Measurements from ENCODE around the gene LMTK3.

Gene LMTK3

DNA sequence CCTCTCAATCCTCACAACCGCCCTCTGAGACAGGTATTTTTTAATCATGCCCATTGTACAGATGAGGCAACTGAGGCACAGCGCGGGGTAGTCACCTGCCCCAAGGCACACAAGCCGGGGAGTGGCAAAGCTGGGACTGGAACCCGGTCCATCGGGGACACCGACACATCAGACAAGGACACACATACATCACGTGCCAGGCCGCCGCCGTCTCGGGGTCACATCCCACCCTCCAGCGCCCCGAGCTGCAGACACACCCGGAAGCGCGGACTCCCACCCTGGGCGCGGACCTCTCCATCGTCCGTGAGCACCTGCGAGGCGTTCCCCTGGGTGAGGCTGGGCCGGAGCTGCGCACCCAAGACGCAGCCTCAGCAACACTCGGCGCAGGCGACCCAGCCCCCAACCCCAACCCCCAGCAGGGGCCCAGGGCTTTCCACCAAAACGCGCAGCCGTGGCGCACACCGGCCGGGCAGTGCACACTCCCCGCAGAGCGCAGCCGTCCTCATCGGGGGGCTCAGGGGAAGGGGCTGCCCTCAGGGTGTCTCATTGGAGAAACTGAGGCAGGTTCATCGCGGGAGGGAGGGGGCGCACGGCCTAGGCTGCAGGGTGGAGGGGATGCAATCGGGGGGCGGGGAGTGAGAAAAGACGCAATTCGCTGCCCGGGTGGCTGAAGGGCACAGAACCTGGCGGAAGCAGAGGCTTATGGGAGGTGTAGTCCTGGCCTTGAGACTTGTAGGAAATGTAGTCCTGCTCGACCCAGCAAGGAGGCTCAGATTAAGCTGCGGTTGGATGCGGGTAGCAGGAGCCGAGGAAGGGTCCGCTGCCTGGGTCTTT lies 1.9 kb upstream of the LMTK3 start:
- TF ChIP-seq, protein P1, sequence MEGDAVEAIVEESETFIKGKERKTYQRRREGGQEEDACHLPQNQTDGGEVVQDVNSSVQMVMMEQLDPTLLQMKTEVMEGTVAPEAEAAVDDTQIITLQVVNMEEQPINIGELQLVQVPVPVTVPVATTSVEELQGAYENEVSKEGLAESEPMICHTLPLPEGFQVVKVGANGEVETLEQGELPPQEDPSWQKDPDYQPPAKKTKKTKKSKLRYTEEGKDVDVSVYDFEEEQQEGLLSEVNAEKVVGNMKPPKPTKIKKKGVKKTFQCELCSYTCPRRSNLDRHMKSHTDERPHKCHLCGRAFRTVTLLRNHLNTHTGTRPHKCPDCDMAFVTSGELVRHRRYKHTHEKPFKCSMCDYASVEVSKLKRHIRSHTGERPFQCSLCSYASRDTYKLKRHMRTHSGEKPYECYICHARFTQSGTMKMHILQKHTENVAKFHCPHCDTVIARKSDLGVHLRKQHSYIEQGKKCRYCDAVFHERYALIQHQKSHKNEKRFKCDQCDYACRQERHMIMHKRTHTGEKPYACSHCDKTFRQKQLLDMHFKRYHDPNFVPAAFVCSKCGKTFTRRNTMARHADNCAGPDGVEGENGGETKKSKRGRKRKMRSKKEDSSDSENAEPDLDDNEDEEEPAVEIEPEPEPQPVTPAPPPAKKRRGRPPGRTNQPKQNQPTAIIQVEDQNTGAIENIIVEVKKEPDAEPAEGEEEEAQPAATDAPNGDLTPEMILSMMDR (IDR thresholded peaks at IDR 0.05; ENCODE audit: low read depth, low read length), result no peak
- peak; percentile 64 to 74 for DNase-seq (ENCODE audit: low read depth in 2 of 2)
- peak overlapping the region; percentile 60 to 72 for H3K4me3 ChIP-seq (replicated peaks in 1 of 2; ENCODE audit: low read depth in 2 of 2, low read length in 2 of 2)

DNA sequence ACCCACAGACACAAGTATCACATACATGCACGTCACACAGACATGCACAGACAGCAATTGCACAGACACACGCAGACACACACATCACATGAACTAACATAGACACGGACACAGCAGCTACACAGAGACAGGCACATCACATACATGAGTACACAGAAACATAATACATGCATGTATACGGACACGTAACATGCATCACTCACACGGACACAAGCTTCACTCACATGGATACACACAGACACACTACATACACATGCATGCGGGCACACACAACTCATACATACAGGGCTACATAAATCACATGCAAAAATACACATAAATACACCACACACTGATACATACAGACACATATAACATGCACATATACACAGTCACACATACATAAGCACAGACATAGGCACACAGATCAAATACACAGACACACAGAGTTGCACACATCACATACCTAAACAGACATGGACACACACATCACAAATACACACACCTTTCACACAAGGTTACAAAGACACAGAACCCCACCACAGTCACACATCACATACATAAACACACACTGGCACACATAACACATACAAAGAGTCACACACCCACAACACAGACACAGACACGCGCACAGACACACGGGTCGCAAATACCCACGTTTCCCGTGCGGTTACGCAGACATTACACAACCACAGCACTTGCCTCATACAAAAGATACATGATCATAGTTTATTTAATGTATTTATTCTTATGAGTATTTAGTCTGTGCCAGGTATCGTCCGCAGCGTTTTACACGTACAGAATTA lies 1.1 kb upstream of the LMTK3 start:
- DNase-seq (ENCODE audit: low read depth in 2 of 2), result no peak
- TF ChIP-seq, protein P1 (IDR thresholded peaks at IDR 0.05; ENCODE audit: low read depth, low read length), result no peak

DNA sequence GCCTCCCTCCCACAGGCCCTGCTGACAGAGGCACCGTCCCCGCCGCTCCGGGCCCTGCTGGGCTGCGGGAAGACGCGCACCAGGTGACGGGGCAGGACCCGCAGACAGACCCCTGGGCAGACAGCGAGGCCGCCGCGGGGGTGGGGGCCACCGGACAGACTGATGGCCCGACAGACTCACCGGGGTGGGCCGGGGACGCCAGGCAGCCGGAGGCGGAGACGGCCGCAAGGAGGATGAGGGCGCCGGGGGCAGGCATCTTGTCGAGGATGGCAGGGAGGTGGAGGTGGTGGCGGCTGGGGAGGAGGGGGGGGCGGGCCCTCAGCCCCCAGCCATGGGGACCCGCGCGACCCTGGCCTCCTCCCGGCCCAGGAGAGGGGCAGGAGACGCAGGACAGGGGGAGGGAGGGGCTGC lies 309 bp downstream of the LMTK3 start:
- H3K4me3 ChIP-seq (replicated peaks in 1 of 2; ENCODE audit: low read depth in 2 of 2, low read length in 2 of 2), result no peak overlapping the region
- TF ChIP-seq, protein P1 (IDR thresholded peaks at IDR 0.05; ENCODE audit: low read depth, low read length), result no peak
- DNase-seq (ENCODE audit: low read depth in 2 of 2), result no peak

More for the DNA sequence above, 1.1 kb upstream of the LMTK3 start:
- H3K4me3 ChIP-seq (replicated peaks in 1 of 2; ENCODE audit: low read depth in 2 of 2, low read length in 2 of 2), result no peak overlapping the region

DNA sequence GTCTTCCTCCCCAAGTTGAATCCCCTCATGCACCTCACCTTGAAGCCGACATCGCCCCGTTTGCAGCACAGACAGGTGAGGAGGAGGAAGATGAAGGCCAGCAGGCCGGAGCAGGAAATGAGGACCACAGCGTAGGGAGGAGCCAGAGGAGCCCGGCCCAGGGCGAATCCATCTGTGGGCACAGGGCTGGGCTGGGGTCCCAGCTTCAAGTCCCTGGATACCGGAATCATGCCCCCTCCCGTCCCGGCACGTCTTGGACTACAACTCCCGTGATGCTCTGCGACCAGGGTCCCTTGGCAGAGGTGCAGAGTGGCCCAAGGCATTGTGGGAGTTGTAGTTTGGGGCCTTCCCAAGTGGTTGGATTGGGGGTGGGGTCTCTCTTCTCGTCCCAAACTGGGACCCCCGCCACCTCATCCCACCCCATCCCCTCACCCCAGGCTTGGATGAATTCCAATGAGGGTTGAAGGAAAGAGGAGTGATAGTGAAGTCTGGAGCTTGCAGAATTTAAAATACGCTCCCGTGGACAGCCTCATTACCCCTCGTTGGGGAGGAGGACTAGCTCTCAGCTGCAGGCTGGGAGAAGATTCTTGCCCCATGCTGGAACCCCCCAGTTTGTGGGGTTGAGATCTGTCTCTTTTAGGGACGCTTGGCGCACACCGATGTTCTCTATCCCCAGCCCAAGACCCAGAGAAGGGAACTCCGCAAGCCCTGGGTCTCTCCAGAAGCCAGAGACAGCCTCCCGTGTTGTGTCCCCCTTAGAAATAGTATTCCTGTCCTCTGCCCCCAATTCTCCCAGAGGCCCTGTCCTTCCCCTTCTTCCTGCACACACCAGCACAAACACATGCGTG lies 990 bp downstream of the LMTK3 start:
- TF ChIP-seq, protein P1 (IDR thresholded peaks at IDR 0.05; ENCODE audit: low read depth, low read length), result no peak
- DNase-seq (ENCODE audit: low read depth in 2 of 2), result peak; percentile 50 to 57
- H3K4me3 ChIP-seq (replicated peaks in 1 of 2; ENCODE audit: low read depth in 2 of 2, low read length in 2 of 2), result no peak overlapping the region

DNA sequence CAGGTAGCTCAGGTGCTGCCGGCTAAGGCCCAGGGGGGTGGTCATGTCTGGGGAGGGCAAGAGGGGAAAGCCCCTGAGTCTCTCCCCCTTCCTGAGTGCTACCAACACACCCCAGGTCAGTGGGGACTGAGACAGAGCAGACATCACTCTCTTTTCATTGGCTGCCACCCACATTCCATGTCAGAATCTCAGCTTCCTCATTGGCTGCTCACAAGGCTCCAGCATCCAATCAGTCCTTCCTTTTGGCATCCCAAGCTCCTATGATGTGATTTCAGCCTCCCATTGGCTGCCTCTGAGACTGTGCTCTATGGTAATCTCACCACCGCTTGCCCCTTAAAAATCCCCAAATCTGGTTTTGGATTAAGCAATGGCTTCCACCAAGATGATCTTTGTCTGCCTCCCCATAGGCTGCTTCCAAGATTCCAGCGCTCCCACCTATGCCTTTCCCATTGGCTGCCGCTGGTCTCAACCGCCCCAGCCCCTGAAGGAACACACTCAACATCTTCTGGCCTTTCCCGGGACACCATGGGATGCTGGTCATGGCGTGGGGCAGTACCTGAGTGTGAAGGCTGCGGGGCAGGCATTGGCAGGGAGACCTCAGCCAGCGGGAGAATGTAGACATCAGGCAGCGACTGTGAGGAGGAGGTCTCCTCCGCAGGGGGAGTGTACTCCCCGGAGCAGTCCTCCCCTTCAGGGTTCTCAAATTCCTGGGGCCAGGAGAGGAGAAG lies 2.0 kb downstream of the LMTK3 start:
- no peak overlapping the region for H3K4me3 ChIP-seq (replicated peaks in 1 of 2; ENCODE audit: low read depth in 2 of 2, low read length in 2 of 2)
- TF ChIP-seq, protein P1 (IDR thresholded peaks at IDR 0.05; ENCODE audit: low read depth, low read length), result no peak
- DNase-seq (ENCODE audit: low read depth in 2 of 2), result peak in 1 of 2 donors; percentile 15
